H1 (cell line): ENCODE results near the gene IRF2BP1. TPM values are rescaled to one million over a fixed set of nuclear protein-coding genes. Genes with fewer than 3 reads are reported as not detected.
A peak's percentile ranks its signal among the peaks of the same experiment; 100 is the strongest.

ENCODE experiments used
- CTCF ChIA-PET: fragments of 300-600 bp; sonication (Branson Sonifier 250); formaldehyde crosslinking; loops from one replicate; lab custom pipeline; 2021; ENCODE audit not compliant: partially characterized antibody; lab: Charles Lee
- POLR2A ChIA-PET: fragments of 300-600 bp; sonication (Branson Sonifier 250); formaldehyde crosslinking; loops from one replicate; lab custom pipeline; 2021; ENCODE audit warnings: inconsistent platforms; ENCODE audit not compliant: partially characterized antibody; lab: Charles Lee
- DNase-seq, 2 experiments: peaks; one replicate each; pipeline versions ENCODE4 v3.0.0 to v3.0.0-alpha.2; 2010 to 2022; ENCODE audit warnings: low spot score in 2 of 2, low read depth in 1 of 2, mixed read lengths in 1 of 2
- FAIRE-seq: peaks from 2 replicates; lab custom pipeline; 2011; peaks lifted over from hg19 to GRCh38; lab: Jason Lieb, UNC
- H2AFZ ChIP-seq: 2 replicates; pipeline ENCODE4 v1.8.1; 2012; ENCODE audit warnings: low read length, inconsistent platforms
- H2AK5ac ChIP-seq: 2 replicates; pipeline ENCODE4 v1.6.1; 2013; ENCODE audit warnings: low read depth, low read length
- H2BK120ac ChIP-seq: replicated peaks from 2 replicates; pipeline ENCODE3; 2013; ENCODE audit warnings: low read depth, low read length, inconsistent platforms
- H2BK12ac ChIP-seq: 2 replicates; pipeline ENCODE4 v1.6.1; 2013; ENCODE audit warnings: low read depth, low read length
- H2BK15ac ChIP-seq: 2 replicates; pipeline ENCODE4 v1.6.1; 2013; ENCODE audit warnings: low read length
- H2BK20ac ChIP-seq: 2 replicates; pipeline ENCODE4 v1.6.1; 2013; ENCODE audit warnings: low read length
- H2BK5ac ChIP-seq: 2 replicates; pipeline ENCODE4 v1.6.1; 2013; ENCODE audit warnings: low read depth, low read length
- H3K14ac ChIP-seq: 2 replicates; pipeline ENCODE4 v1.6.1; 2013; ENCODE audit warnings: inconsistent platforms; ENCODE audit not compliant: insufficient read length
- H3K18ac ChIP-seq: 2 replicates; pipeline ENCODE4 v1.6.1; 2013; ENCODE audit warnings: low read length; ENCODE audit errors: extremely low read depth
- H3K23ac ChIP-seq: 2 replicates; pipeline ENCODE4 v1.6.1; 2013; ENCODE audit warnings: inconsistent platforms; ENCODE audit not compliant: insufficient read length
- H3K23me2 ChIP-seq: 2 replicates; pipeline ENCODE4 v1.6.1; 2013; ENCODE audit warnings: low read depth, low read length
- H3K27ac ChIP-seq: 2 replicates; pipeline ENCODE4 v1.6.1; 2011; ENCODE audit warnings: low read depth, low read length, inconsistent platforms
- H3K27me3 ChIP-seq, 4 experiments: replicated peaks in 1 of 4; 1 replicate in 1 of 4; 2 replicates in 3 of 4; pipeline versions ENCODE4 v1.6.1 to v1.8.1; 2011 to 2013; ENCODE audit warnings: low read length in 3 of 4, mild to moderate bottlenecking in 3 of 4, inconsistent platforms in 2 of 4, mixed read lengths in 2 of 4, moderate library complexity in 1 of 4; ENCODE audit not compliant: control insufficient read depth in 3 of 4, insufficient read depth in 3 of 4; ENCODE audit errors: extremely low read depth in 1 of 4
- H3K36me3 ChIP-seq, 4 experiments: 2 replicates each; pipeline versions ENCODE4 v1.6.1 to v1.8.1; 2011 to 2013; ENCODE audit warnings: mild to moderate bottlenecking in 4 of 4, low read length in 3 of 4, moderate library complexity in 2 of 4, control low read depth in 1 of 4, inconsistent platforms in 1 of 4; ENCODE audit not compliant: insufficient read depth in 4 of 4, control insufficient read depth in 2 of 4
- H3K4ac ChIP-seq: replicated peaks from 2 replicates; pipeline ENCODE3; 2013; ENCODE audit warnings: low read length, low read depth, mixed read lengths, inconsistent platforms; ENCODE audit not compliant: insufficient read length
- H3K4me1 ChIP-seq, 4 experiments: replicated peaks in 1 of 4; 1 replicate in 1 of 4; 2 replicates in 3 of 4; pipeline versions ENCODE4 v1.6.1 to v1.8.1; 2011 to 2013; ENCODE audit warnings: low read length in 3 of 4, inconsistent platforms in 2 of 4, mixed read lengths in 1 of 4; ENCODE audit not compliant: insufficient read depth in 4 of 4, control insufficient read depth in 3 of 4
- H3K4me2 ChIP-seq, 2 experiments: 2 replicates each; pipeline versions ENCODE4 v1.6.1 to v1.8.1; 2011 to 2013; ENCODE audit warnings: low read depth in 2 of 2, low read length in 2 of 2, control low read depth in 1 of 2, inconsistent platforms in 1 of 2, mild to moderate bottlenecking in 1 of 2; ENCODE audit not compliant: insufficient read depth in 1 of 2
- H3K4me3 ChIP-seq, 4 experiments: fragments of 200-600, 300-600 bp in 1 of 4; sonication (generic), shearing (Covaris generic), sonication (Bioruptor Twin) in 1 of 4; 2 replicates each; pipeline versions ENCODE4 v1.5.1 to v1.8.1; 2011 to 2016; ENCODE audit warnings: low read length in 4 of 4, low read depth in 3 of 4, control low read depth in 2 of 4, inconsistent platforms in 2 of 4, mild to moderate bottlenecking in 2 of 4, mixed read lengths in 1 of 4, moderate library complexity in 1 of 4; ENCODE audit not compliant: insufficient read depth in 2 of 4; ENCODE audit errors: extremely low read depth in 1 of 4
- H3K56ac ChIP-seq: replicated peaks from 2 replicates; pipeline ENCODE3; 2013; ENCODE audit warnings: low read depth, mild to moderate bottlenecking, mixed read lengths, low read length, inconsistent platforms; ENCODE audit not compliant: insufficient read length
- H3K79me1 ChIP-seq: 2 replicates; pipeline ENCODE4 v1.6.1; 2013; ENCODE audit warnings: low read depth, low read length, control low read depth
- H3K79me2 ChIP-seq, 2 experiments: 2 replicates each; pipeline versions ENCODE4 v1.6.1 to v1.8.1; 2012 to 2013; ENCODE audit warnings: low read length in 2 of 2, mild to moderate bottlenecking in 2 of 2, inconsistent platforms in 1 of 2; ENCODE audit not compliant: insufficient read depth in 2 of 2, control insufficient read depth in 1 of 2
- H3K9ac ChIP-seq, 4 experiments: replicated peaks in 1 of 4; 1 replicate in 1 of 4; 2 replicates in 3 of 4; pipeline versions ENCODE4 v1.6.1 to v1.8.1; 2011 to 2013; ENCODE audit warnings: low read depth in 3 of 4, low read length in 3 of 4, control low read depth in 2 of 4, mild to moderate bottlenecking in 2 of 4, moderate library complexity in 2 of 4, inconsistent platforms in 1 of 4; ENCODE audit errors: extremely low read depth in 1 of 4
- H3K9me3 ChIP-seq, 2 experiments: 2 replicates each; pipeline versions ENCODE4 v1.6.1 to v1.8.1; 2012 to 2013; ENCODE audit warnings: mild to moderate bottlenecking in 2 of 2, moderate library complexity in 2 of 2, control low read depth in 1 of 2, inconsistent platforms in 1 of 2, low read depth in 1 of 2, low read length in 1 of 2, mixed read lengths in 1 of 2; ENCODE audit not compliant: insufficient read depth in 2 of 2
- H4K20me1 ChIP-seq, 2 experiments: replicated peaks in 1 of 2; 2 replicates each; pipeline versions ENCODE3 to v1.8.1; 2011 to 2013; ENCODE audit warnings: inconsistent platforms in 2 of 2, low read length in 2 of 2, mild to moderate bottlenecking in 1 of 2; ENCODE audit not compliant: insufficient read depth in 2 of 2, control insufficient read depth in 1 of 2
- H4K5ac ChIP-seq: 2 replicates; pipeline ENCODE4 v1.6.1; 2013; ENCODE audit warnings: low read length, low read depth, mixed read lengths, inconsistent platforms; ENCODE audit not compliant: insufficient read length
- H4K8ac ChIP-seq: 2 replicates; pipeline ENCODE4 v1.8.0; 2013; ENCODE audit warnings: mild to moderate bottlenecking, moderate library complexity, low read length, inconsistent platforms; ENCODE audit not compliant: insufficient read depth; ENCODE audit errors: extremely low read depth
- H4K91ac ChIP-seq: replicated peaks from 2 replicates; pipeline ENCODE3; 2013; ENCODE audit warnings: low read length, mixed read lengths, inconsistent platforms; ENCODE audit not compliant: insufficient read length
- HDAC2 ChIP-seq, 2 experiments: fragments of 300-600 bp in 1 of 2; sonication (generic) in 1 of 2; IDR thresholded peaks; 2 replicates each; pipeline ENCODE4 v1.6.1; 2011 to 2012; ENCODE audit warnings: low read depth in 2 of 2, low read length in 2 of 2, mild to moderate bottlenecking in 2 of 2, moderate library complexity in 2 of 2, borderline replicate concordance in 1 of 2, inconsistent platforms in 1 of 2
- KDM1A ChIP-seq: fragments of 200-600, 300-600 bp; sonication (generic); IDR thresholded peaks from 2 replicates; pipeline ENCODE4 v1.7.1; 2016; ENCODE audit warnings: mild to moderate bottlenecking, low read length, borderline replicate concordance
- KDM5A ChIP-seq: fragments of 200-600 bp; IDR thresholded peaks from 2 replicates; pipeline ENCODE4 v1.7.1; 2012; ENCODE audit warnings: mild to moderate bottlenecking, low read length, inconsistent platforms, mixed read lengths
- MAX ChIP-seq: IDR thresholded peaks from 2 replicates; pipeline ENCODE4 v1.6.1; 2012; ENCODE audit warnings: inconsistent platforms
- USF2 ChIP-seq: IDR thresholded peaks from 2 replicates; pipeline ENCODE4 v1.6.1; 2011; ENCODE audit warnings: low read length, improper control_type of control experiment
- WGBS, 2 experiments: shearing (Covaris generic) in 1 of 2; methylation state at CpG; one replicate each; pipeline versions ENCODE4 v1.1.6 to v1.1.7; 2013 to 2015; ENCODE audit warnings: low lambda C conversion rate in 2 of 2, mixed read lengths in 2 of 2, inconsistent platforms in 1 of 2, low coverage in 1 of 2, missing lambda C conversion rate in 1 of 2; ENCODE audit not compliant: insufficient replicate concordance in 2 of 2, insufficient coverage in 1 of 2, insufficient read length in 1 of 2; ENCODE audit errors: extremely low coverage in 1 of 2, missing lambda C conversion rate in 1 of 2; 5-methylcytosine and 5-hydroxymethylcytosine counted together
- polyA plus RNA-seq, 7 experiments: library from polyadenylated mRNA; depleted of rRNA in 3 of 7; stranded (reverse) in 5 of 7; unstranded in 2 of 7; fragments of >200 nt in 5 of 7; fragments of 200-250 nt in 2 of 7; gene quantifications; 1 replicate in 5 of 7; 2 replicates in 1 of 7; 4 replicates in 1 of 7; pipeline versions ENCODE4 v1.2.1 to v1.2.3, GENCODE V29; 2011 to 2013; ENCODE audit warnings: missing spikeins in 2 of 7, mixed read lengths in 2 of 7
- total RNA-seq: library from RNA; stranded (reverse); fragmentation: NEBNext Ultra II Directional; extraction: Animal tissue kit (Norgen Biotek cat#: 25700); gene quantifications from 2 replicates; pipeline ENCODE4 v1.2.1, GENCODE V29; 2021

The IRF2BP1 gene
- total and polyA plus RNA-seq, 2 of the 8 experiments (the other 6 are each of a cell fraction or from before 2014, with no cell fraction given), result 12.1 to 24.4 TPM

GRCh38 chr19:45865269-45865948 is 20.5 kb downstream of the IRF2BP1 start:
- Histone ChIP-seq H2BK15ac (peak overlapping the region; percentile 61), H3K9me3 (no peaks in the 10 kb centered on the region), H3K79me2 (peaks cover 3 to 63% of the 10 kb centered on the region in 2 experiments; a peak in 2 of 4 replicates), H4K91ac (peak overlapping the region; percentile 94), H3K23ac (no peak overlapping the region), H3K9ac (peak overlapping the region in 1 of 4 experiments; percentile 87; a peak in 3 of 7 replicates), H3K23me2 (peaks cover 18% of the 10 kb centered on the region), H3K14ac (no peak overlapping the region), H2AK5ac (peak overlapping the region; percentile 39; the same call in 1 of the 2 replicates), H3K18ac (no peak overlapping the region), H3K79me1 (peaks cover 14% of the 10 kb centered on the region; the same call in 1 of the 2 replicates), H3K27ac (no peak overlapping the region), H2BK20ac (no peak overlapping the region), H3K4me3 (peak overlapping the region; percentile 81 to 91 (median 88)), H4K20me1 (peaks cover 0 to 7% of the 10 kb centered on the region in 2 experiments), H4K5ac (no peak overlapping the region), H3K36me3 (no peaks in the 10 kb centered on the region), H3K4ac (peak overlapping the region; percentile 60), H2BK12ac (no peak overlapping the region), H4K8ac (no peak overlapping the region), H2AFZ (no peak overlapping the region), H3K56ac (no peak overlapping the region), H3K4me1 (peaks cover 0 to 18% (median 8%) of the 10 kb centered on the region in 4 experiments; a peak in 6 of 7 replicates), H2BK120ac (no peak overlapping the region), H2BK5ac (peak overlapping the region; percentile 52; the same call in 1 of the 2 replicates), H3K27me3 (no peaks in the 10 kb centered on the region; a peak in 1 of 7 replicates), H3K4me2 (peak overlapping the region; percentile 91 to 96)
- FAIRE-seq (no peak), DNase-seq (peak in 1 of 2 experiments; percentile 42)
- ChIA-PET POLR2A (interaction anchor here (0.9 to 13.7 kb wide), 9 partner anchors 9 to 95 kb away, joined by 3 to 277 read pairs (median 6); partner anchors contain the start of genes DMWD, IRF2BP1, MYPOP and RSPH6A), CTCF (interaction anchor here (0.9 to 12.4 kb wide), 10 partner anchors 9 to 212 kb away, joined by 3 to 208 read pairs (median 5); partner anchors contain the start of genes IRF2BP1 and MYPOP)
- 78% methylated on average over 9 of the region's 9 CpGs; no CpG with 5 or more reads in 1 of the 2 experiments for WGBS, 2 experiments
- no peak for TF ChIP-seq KDM5A
- peak; percentile 98 for TF ChIP-seq KDM1A
- no peak for TF ChIP-seq USF2
- 0 out of 2 replicates have a peak, but pooled peaks have one; percentile 5 for TF ChIP-seq MAX
- TF ChIP-seq HDAC2 (IDR thresholded peaks at IDR 0.05; ENCODE audit: borderline replicate concordance in 1 of 2, low read depth in 2 of 2, low read length in 2 of 2), result peak in 1 of 2 experiments; percentile 83; a peak in 1 of 4 replicates
